Epithelial cell of prostate (primary cell): ENCODE results near the gene OTUD3.
A peak's percentile ranks its signal among the peaks of the same experiment; 100 is the strongest.

Experiments
- DNase-seq: peaks from one replicate; pipeline ENCODE4 v3.0.0-alpha.2; 2011; ENCODE audit warnings: low read depth, low spot score
- H3K27ac ChIP-seq: fragments of 450-650 bp; 2 replicates; pipeline ENCODE4 v1.5.1; 2017; ENCODE audit warnings: mild to moderate bottlenecking

The OTUD3 gene

GRCh38 chr1:19942657-19943056 is 60.5 kb downstream of the OTUD3 start:
- H3K27ac ChIP-seq: no peak overlapping the region
- no peak for DNase-seq

GRCh38 chr1:19945914-19946313 is 63.7 kb downstream of the OTUD3 start:
- H3K27ac ChIP-seq: no peak overlapping the region
- DNase-seq: no peak

GRCh38 chr1:19946331-19946751 is 64.1 kb downstream of the OTUD3 start:
- no peak overlapping the region for H3K27ac ChIP-seq
- no peak for DNase-seq

- no peak overlapping the region for H3K27ac ChIP-seq
- no peak for DNase-seq
Measured at GRCh38 chr1:19946971-19947370, 64.8 kb downstream of the OTUD3 start.

- H3K27ac ChIP-seq: peak overlapping the region; percentile 20
- peak; percentile 63 for DNase-seq
Measured at GRCh38 chr1:19949016-19949415, 66.8 kb downstream of the OTUD3 start.

GRCh38 chr1:19954059-19954458 is 71.9 kb downstream of the OTUD3 start:
- no peak for DNase-seq
- no peak overlapping the region for H3K27ac ChIP-seq

- H3K27ac ChIP-seq: no peak overlapping the region
- DNase-seq: no peak
Measured at GRCh38 chr1:19955534-19956170, 73.5 kb downstream of the OTUD3 start.

- DNase-seq: no peak
- H3K27ac ChIP-seq: no peak overlapping the region
Measured at GRCh38 chr1:19957779-19958178, 75.6 kb downstream of the OTUD3 start.

- H3K27ac ChIP-seq: no peak overlapping the region
- no peak for DNase-seq
Measured at GRCh38 chr1:19960591-19960990, 78.4 kb downstream of the OTUD3 start.
